ENCODE results near the gene AP4B1.

The AP4B1 gene

GRCh38 chr1:113891631-113892220 is 12.9 kb downstream of the AP4B1 start:
- no peak for DNase-seq

GRCh38 chr1:113890816-113891215 is 13.8 kb downstream of the AP4B1 start:
- no peak for DNase-seq

DNA sequence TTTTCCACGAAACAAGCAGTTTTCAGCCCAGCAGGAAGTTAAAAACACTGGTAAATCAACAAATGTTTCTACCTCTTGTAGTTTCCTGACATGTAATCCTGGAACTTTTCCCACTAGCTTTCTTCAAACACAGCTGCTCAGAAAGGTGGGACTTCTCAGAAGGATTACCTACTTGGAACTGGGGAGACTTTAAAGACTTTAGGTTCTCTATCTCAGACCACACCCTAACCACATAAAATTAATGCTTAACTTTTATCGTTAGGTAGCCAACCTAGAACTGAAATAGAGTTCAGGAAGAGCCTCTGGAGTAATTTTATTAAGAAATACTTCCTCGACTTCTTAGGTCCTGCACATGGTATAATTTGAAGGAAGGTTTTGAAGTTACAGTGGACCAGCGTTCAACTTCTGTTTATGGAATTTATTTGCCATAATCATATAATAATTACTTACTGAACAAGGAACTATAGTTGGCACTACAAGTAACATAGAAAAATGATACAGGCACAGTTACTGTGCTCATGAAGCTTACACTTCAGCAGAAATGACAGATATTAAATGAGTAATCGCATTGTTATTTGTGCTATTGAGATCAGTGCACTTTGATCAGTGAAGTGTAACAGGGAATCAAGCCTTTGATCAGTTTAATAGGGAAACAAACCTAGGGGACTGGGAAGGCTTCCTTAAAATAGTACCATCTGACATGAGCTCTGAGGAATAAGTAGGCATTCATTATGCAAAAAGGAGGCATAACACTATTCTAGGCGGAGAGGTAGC is 17.0 kb downstream of the AP4B1 start, which contains the start of gene BCL2L15:
Gene BCL2L15 (minus strand): TSS at position 180 of the 774 bp plus-strand sequence. CDS start 206 bp downstream, outside the sequence.
- DNase-seq: no peak

GRCh38 chr1:113886417-113887401 is 17.9 kb downstream of the AP4B1 start:
- no peak for DNase-seq

DNA sequence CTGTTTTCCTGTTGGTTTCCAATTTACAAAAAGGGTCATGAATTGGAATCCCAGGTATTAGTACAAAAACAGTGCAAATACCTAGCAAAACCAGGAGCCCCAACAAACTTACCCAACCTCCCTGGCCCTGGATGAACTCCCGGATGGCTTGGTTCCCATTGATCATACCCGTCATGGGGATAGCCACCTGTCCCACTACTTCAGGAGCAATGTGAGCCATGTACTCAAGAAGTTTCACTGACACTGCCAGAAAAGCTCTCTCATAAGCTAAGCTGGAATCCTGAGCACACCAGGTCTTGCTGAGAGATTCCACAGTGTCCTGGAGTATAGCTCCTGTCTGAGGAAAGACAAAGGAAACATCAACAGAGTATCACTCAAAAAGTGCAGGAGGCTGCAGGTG is 22.9 kb downstream of the AP4B1 start:
- no peak for DNase-seq

GRCh38 chr1:113879739-113880038 is 24.9 kb downstream of the AP4B1 start:
- no peak for DNase-seq

DNA sequence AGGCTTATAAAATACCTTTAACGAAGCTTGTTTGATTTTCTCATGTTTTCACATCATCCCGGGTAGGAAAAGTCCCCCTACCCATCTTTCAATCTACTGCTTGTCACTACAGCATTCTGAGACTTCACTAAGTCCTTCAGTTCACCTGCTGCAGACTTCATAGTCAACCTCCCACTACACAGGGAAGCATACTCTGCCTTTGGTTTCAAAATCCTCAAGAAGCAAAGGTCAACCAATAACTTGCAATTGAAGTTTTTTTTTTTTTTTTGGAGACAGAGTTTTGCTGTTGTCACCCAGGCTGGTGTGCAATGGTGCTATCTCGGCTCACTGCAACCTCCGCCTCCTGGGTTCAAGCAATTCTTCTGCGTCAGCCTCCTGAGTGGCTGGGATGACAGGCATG is 28.4 kb downstream of the AP4B1 start:
- no peak for DNase-seq

GRCh38 chr1:113875714-113876113 is 28.9 kb downstream of the AP4B1 start:
- no peak for DNase-seq

GRCh38 chr1:113874012-113874879 is 30.4 kb downstream of the AP4B1 start:
- no peak for DNase-seq

- no peak for DNase-seq
Observed at GRCh38 chr1:113872219-113872935, 32.2 kb downstream of the AP4B1 start.

DNA sequence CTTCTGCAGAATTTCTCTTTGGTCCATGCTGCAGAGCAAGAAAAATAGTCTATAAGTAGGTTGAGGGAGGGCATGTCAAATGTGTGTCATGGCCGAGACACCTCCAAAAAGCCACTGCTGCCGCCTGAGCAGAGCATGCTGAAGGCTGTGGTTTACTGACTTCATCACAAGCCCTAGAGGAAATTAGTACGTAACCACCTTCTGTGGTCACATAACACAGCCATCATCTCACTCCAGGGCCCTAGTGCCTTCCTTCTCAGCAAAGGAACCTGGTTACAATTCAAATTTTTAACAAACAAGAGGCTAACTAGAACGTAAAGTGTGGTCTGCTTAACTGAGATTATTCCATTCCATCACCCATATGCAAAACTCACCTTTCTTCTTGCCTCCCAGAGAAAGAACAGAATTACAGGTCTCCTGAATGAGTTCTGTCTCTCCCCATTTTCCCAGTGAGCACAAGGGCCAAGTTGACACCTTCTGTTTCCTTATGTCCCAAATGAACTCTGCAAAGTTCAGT is 32.9 kb downstream of the AP4B1 start, which contains the start of gene PTPN22:
Gene PTPN22 (minus strand): TSS at position 116 of the 517 bp plus-strand sequence.
- DNase-seq: peak; percentile 70

DNA sequence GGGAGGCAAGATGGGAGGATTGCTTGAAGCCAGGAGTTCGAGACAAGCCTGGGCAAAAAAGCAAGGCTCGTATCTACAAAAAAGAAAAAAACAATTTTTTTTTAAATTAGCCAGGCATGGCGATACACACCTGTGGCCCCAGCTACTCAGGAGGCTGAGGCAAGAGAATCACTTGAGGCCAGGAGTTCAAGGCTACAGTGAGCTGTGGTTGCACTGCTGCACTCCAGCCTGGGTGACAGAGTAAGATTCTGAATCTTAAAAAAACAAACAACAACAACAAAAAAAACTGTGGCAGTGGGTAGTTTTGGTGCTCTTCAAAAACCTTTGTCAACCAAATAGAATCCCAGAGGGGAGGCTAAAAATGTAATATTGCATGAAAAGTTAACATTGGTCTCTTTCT is 33.8 kb downstream of the AP4B1 start:
- DNase-seq: no peak

DNA sequence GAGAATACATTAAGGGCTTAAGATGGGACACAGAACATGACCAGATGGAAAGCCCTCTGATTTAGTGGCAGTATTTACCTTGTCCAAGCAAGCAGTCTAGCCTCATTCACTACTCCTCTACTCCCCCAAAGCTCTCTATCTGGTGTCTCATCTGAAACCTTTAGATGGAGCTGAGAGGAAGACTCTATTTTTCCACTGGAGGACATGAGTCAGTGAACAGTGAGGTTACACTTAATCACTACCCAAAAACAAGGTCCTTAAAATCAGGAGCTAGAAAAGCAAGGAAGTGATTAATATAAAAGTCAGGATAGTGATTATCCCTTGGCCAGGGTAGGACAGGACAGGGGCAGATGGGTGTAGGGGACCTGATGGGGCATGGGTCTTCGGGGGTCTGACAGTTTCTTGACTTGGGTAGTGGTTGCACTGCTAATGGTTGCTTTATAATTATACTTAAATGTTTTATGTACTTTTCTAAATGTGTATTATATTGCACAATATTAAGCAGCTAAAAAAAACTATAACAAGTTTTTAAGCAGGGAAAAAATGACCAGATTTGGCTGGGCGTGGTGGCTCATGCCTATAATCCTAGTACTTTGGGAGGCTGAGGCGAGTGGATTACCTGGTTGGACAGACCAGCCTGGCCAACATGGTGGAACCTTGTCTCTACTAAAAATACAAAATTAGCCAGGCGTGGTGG is 36.1 kb downstream of the AP4B1 start:
- DNase-seq: no peak

GRCh38 chr1:113861641-113862040 is 43.0 kb downstream of the AP4B1 start:
- DNase-seq: no peak

- DNase-seq: no peak
Observed at GRCh38 chr1:113860891-113861290, 43.7 kb downstream of the AP4B1 start.

DNA sequence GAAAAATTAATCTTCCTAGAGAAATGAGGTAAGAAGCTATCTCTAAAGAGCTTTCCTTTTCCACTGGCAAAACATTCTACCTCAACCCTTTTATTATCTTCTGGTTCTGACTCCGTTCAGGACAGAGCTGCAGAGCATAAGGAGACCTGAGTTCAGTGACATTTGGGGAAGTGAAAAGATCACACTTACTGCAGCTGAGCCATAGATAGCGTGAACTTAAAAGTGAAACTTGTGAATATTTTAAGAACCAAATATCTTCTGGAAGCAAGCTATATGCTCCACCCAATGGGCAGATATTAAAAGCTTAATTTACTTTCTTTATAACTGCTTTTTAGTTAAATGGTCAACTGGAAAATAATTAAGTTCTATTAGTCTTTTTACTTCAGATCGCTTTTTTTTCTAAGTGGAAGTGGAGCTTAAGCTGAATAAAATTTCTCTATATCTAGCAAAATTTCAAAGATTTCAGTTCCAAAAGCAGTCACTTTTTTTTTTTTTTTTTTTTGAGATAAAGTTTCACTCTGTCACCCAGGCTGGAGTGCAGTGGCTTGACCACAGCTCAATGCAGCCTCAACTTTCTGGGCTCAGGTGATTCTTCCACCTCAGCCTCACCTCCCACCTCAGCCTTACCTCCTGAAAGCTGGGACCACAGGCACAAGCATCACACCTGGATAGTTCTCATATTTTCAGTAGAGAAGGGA is 45.0 kb downstream of the AP4B1 start:
- no peak for DNase-seq

GRCh38 chr1:113858982-113859381 is 45.6 kb downstream of the AP4B1 start:
- no peak for DNase-seq

DNA sequence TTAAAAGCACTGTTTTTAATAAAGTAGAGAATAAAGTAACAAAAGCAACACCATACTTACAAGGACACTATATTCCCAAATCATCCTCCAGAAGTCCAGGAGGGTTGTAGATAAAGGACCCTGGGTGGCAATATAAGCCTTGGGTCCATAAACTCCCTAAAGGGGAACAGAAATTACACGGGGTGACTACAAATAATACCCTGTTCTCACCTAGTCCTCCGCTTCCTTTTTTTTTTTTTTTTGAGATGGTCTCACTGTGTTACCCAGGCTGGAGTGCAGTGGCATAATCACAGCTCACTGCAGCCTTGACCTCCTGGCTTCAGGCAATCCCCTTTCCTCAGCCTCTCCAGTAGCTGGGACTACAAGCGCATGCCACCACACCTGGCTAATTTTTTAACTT is 46.2 kb downstream of the AP4B1 start:
- no peak for DNase-seq

- no peak for DNase-seq
Observed at GRCh38 chr1:113857776-113858175, 46.8 kb downstream of the AP4B1 start.

GRCh38 chr1:113856401-113856790 is 48.2 kb downstream of the AP4B1 start:
- no peak for DNase-seq

All from activated CD4-positive, CD25-positive, alpha-beta regulatory T cell treated with anti-CD3 and anti-CD28 coated beads, Interleukin-2, amount 50 U/mL, for 72 hours (primary cell).